Stomach (tissue), 9 donors: Measurements from ENCODE around the gene CAMK2B. TPM values are rescaled to one million over a fixed set of nuclear protein-coding genes. Genes with fewer than 3 reads are reported as not detected.

Experiments used
- DNase-seq, 2 donors: peaks; one replicate each; pipeline versions ENCODE4 v3.0.0 to v3.0.0-alpha.2; 2013 to 2019
- H3K27ac ChIP-seq, 5 donors: fragments of 200-600 bp in 4 of 5; sonication (generic) in 4 of 5; one replicate each; pipeline ENCODE4 v1.5.1; 2013 to 2019; ENCODE audit warnings: mild to moderate bottlenecking in 1 of 5, moderate library complexity in 1 of 5
- H3K27me3 ChIP-seq, 3 donors: fragments of 200-600 bp; sonication (generic); one replicate each; pipeline ENCODE4 v1.5.1; 2017 to 2019; ENCODE audit warnings: mixed run types in 1 of 3
- H3K36me3 ChIP-seq, 4 donors: fragments of 200-600 bp; sonication (generic); 1 replicate in 3 of 4; 2 replicates in 1 of 4; pipeline ENCODE4 v1.5.1; 2016 to 2019
- H3K4me1 ChIP-seq, 4 donors: fragments of 200-600 bp; sonication (generic); one replicate each; pipeline ENCODE4 v1.5.1; 2016 to 2019
- H3K4me3 ChIP-seq, 4 donors: fragments of 200-600 bp; sonication (generic) in 3 of 4; one replicate each; pipeline ENCODE4 v1.5.1; 2016 to 2019; ENCODE audit warnings: mild to moderate bottlenecking in 1 of 4
- H3K9me3 ChIP-seq, 4 donors: fragments of 200-600 bp; sonication (generic); one replicate each; pipeline ENCODE4 v1.5.1; 2016 to 2019
- EP300 ChIP-seq: sonication (generic); formaldehyde crosslinking; IDR thresholded peaks from one replicate; pipeline ENCODE4 v1.6.1; 2017; ENCODE audit warnings: antibody characterized with exemption
- POLR2A ChIP-seq, 4 donors: fragments of 450-650 bp; IDR thresholded peaks; one replicate each; pipeline ENCODE4 v1.6.1; 2016; ENCODE audit warnings: antibody characterized with exemption in 4 of 4, control low read depth in 2 of 4, mild to moderate bottlenecking in 1 of 4, moderate library complexity in 1 of 4
- POLR2AphosphoS5 ChIP-seq, 3 donors: sonication (generic); formaldehyde crosslinking; IDR thresholded peaks; one replicate each; pipeline ENCODE4 v1.6.1; 2016; ENCODE audit warnings: antibody characterized with exemption in 3 of 3
- WGBS, 5 donors: extraction: QIAGEN DNeasy Blood & Tissue Kit in 3 of 5; methylation state at CpG; one replicate each; pipeline versions ENCODE4 v1.1.5 to v1.1.7; 2013 to 2018; 5-methylcytosine and 5-hydroxymethylcytosine counted together
- intact Hi-C: fragments of 100-400 bp; cut with DNase I; formaldehyde crosslinking; loops from one replicate; pipeline ENCODE4 v1.15.1; 2023; ENCODE audit warnings: low total_unique reads
- polyA plus RNA-seq, 3 donors: library from polyadenylated mRNA; stranded (reverse); fragments of 200-250 nt; gene quantifications; one replicate each; pipeline ENCODE4 v1.2.3, GENCODE V29; 2013
- total RNA-seq, 5 donors: library from RNA; depleted of rRNA; stranded (reverse); fragments of >200 nt; gene quantifications; one replicate each; pipeline versions ENCODE4 v1.1.0 to v1.2.3, GENCODE V29; 2014 to 2016
- TF ChIP-seq, protein P1 (sequence below), 7 experiments: fragments of 450-650 bp in 4 of 7; fragments of 200-600 bp in 3 of 7; sonication (generic) in 3 of 7; IDR thresholded peaks; one replicate each; pipeline ENCODE4 v1.5.1; 2016 to 2019; ENCODE audit warnings: antibody characterized with exemption in 7 of 7, control low read depth in 2 of 7, mild to moderate bottlenecking in 1 of 7
- donor health status: healthy with polysubstance abuse.
- donor health status: Bipolar disorder and iron deficiency.
- donor health status: healthy.

The CAMK2B gene
- total and polyA plus RNA-seq, 8 donors, result 0.92 to 28.4 (median 5.4) TPM; not detected in 2

DNA sequence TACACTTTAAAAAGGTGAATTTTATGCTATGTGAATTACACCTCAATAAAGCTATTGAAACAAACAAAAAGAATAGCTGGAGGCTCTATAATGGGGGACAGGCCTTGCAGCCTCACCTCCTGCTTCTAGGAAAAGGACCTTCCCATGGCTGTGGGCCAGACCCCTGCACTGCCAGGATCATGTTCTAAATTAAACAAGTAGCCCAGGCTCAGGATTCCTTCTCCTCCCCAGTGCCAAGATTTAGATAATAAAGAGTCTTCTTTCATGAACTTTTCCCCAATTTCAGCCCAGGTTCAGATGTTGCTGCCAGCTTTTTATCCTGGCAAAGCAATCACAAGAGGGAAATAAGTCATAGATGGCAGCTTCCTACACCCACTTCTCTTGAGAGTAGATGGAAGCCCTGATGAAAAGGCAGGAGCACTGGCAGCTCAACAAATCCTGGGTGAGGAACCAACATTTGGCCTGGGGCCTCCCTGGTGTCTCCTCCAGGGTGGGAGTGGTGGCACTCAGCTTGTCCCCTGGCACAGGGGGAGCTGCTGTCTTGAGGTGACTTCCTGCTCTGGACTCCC is 22.2 kb upstream of the CAMK2B start:
- intact Hi-C loops, result no loop called here

DNA sequence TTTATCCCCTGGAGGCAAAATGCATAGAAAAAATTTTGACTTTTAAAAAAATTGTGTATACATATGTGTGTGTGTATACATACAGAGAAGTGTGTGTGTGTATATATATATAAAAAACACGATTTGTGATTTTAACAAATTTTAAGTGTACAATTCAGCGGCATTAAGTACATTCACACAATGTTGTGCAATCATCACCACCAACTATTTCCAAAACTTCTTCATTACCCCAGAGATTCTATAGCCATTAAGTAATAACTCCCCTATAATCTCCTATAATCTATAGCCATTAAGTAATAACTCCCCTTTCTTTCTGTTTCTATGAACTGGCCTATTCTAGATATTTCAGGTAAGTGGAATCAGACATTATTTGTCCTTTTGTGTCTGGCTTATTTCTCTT is 20.7 kb upstream of the CAMK2B start:
- Histone ChIP-seq H3K27ac (no peak overlapping the region), H3K4me3 (no peak overlapping the region), H3K4me1 (no peaks in the 10 kb centered on the region), H3K9me3 (peaks cover 0 to 9% (median 5%) of the 10 kb centered on the region in 4 donors), H3K27me3 (peaks cover 0 to 4% (median 0%) of the 10 kb centered on the region in 3 donors), H3K36me3 (no peaks in the 10 kb centered on the region)
- DNase-seq, result no peak
- intact Hi-C loops, result no loop called here
- WGBS, 5 donors, result 87 to 93% (median 92%) methylated on average over 2 of the region's 2 CpGs
- TF ChIP-seq EP300 (no peak), POLR2A (IDR thresholded peaks at IDR 0.05) (no peak), POLR2AphosphoS5 (IDR thresholded peaks at IDR 0.05) (no peak)
- TF ChIP-seq, protein P1, sequence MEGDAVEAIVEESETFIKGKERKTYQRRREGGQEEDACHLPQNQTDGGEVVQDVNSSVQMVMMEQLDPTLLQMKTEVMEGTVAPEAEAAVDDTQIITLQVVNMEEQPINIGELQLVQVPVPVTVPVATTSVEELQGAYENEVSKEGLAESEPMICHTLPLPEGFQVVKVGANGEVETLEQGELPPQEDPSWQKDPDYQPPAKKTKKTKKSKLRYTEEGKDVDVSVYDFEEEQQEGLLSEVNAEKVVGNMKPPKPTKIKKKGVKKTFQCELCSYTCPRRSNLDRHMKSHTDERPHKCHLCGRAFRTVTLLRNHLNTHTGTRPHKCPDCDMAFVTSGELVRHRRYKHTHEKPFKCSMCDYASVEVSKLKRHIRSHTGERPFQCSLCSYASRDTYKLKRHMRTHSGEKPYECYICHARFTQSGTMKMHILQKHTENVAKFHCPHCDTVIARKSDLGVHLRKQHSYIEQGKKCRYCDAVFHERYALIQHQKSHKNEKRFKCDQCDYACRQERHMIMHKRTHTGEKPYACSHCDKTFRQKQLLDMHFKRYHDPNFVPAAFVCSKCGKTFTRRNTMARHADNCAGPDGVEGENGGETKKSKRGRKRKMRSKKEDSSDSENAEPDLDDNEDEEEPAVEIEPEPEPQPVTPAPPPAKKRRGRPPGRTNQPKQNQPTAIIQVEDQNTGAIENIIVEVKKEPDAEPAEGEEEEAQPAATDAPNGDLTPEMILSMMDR (IDR thresholded peaks at IDR 0.05), result no peak

More for the DNA sequence above, 22.2 kb upstream of the CAMK2B start:
- H3K4me1 ChIP-seq, result no peaks in the 10 kb centered on the region
- DNase-seq, result no peak
- H3K27me3 ChIP-seq, result peaks cover 0 to 4% (median 0%) of the 10 kb centered on the region in 3 donors
- no peak for TF ChIP-seq POLR2A (IDR thresholded peaks at IDR 0.05)
- no peak for TF ChIP-seq POLR2AphosphoS5 (IDR thresholded peaks at IDR 0.05)
- no peak for TF ChIP-seq EP300
- TF ChIP-seq, protein P1 (IDR thresholded peaks at IDR 0.05), result no peak
- no peak overlapping the region for H3K4me3 ChIP-seq
- H3K27ac ChIP-seq, result no peak overlapping the region
- no peaks in the 10 kb centered on the region for H3K36me3 ChIP-seq
- H3K9me3 ChIP-seq, result peaks cover 0 to 13% (median 5%) of the 10 kb centered on the region in 4 donors

DNA sequence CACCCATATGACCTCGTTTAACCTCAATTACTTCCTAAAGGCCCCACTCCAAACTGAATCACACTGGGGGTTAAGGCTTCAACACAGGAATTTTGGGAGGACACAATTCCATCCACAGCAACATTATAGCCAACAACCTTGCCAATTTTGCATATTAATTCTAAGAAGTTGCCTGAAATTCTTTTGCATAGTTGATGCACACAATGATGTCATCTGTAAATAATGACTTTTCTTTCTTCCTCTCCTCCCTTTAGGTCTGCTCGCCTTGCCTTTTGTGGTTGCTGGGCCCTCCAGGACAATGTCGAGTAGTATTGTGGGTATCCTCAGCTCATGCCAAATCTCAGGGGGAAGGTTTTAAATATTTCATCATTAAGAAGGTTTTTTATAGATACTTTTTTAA is 16.0 kb upstream of the CAMK2B start:
- Histone ChIP-seq H3K27me3 (no peaks in the 10 kb centered on the region), H3K4me3 (no peak overlapping the region), H3K36me3 (no peaks in the 10 kb centered on the region), H3K9me3 (peaks cover 0 to 26% (median 16%) of the 10 kb centered on the region in 4 donors), H3K27ac (no peak overlapping the region), H3K4me1 (no peaks in the 10 kb centered on the region)
- TF ChIP-seq EP300 (no peak), POLR2A (IDR thresholded peaks at IDR 0.05) (no peak), POLR2AphosphoS5 (IDR thresholded peaks at IDR 0.05) (no peak)
- TF ChIP-seq, protein P1 (IDR thresholded peaks at IDR 0.05), result no peak
- intact Hi-C loops, result no loop called here
- WGBS, 5 donors, result 79 to 89% (median 83%) methylated on average over 3 of the region's 3 CpGs
- no peak for DNase-seq

DNA sequence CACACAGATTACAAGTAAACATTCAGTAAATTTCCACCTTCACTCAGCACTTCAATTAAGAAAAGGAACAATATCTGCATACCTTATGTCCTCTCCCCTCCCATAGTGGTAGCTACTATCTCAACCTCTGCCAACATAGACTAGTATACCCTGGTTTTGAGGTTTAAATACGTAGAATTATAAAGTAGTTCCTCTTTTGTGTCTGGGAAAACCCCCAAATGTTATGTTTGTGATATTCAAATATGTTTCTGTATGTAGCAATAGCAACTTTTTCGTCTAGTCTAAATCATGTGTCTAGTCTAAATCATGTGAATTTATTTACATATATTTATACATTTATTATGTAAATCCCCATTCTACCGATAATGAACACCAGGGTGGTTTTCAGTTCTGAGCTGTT is 13.2 kb upstream of the CAMK2B start:
- WGBS, 5 donors, result 60 to 84% (median 77%) methylated on average over 3 of the region's 3 CpGs
- H3K4me3 ChIP-seq, result no peak overlapping the region
- DNase-seq, result no peak
- peaks cover 0 to 28% (median 20%) of the 10 kb centered on the region in 4 donors for H3K9me3 ChIP-seq
- no peaks in the 10 kb centered on the region for H3K4me1 ChIP-seq
- no peak overlapping the region for H3K27ac ChIP-seq
- TF ChIP-seq POLR2A (IDR thresholded peaks at IDR 0.05) (no peak), POLR2AphosphoS5 (IDR thresholded peaks at IDR 0.05) (no peak), EP300 (no peak)
- TF ChIP-seq, protein P1 (IDR thresholded peaks at IDR 0.05), result no peak
- no peaks in the 10 kb centered on the region for H3K27me3 ChIP-seq
- intact Hi-C loops, result no loop called here
- no peaks in the 10 kb centered on the region for H3K36me3 ChIP-seq
